Measurements from ENCODE around the gene PBX1.

Gene PBX1

DNA sequence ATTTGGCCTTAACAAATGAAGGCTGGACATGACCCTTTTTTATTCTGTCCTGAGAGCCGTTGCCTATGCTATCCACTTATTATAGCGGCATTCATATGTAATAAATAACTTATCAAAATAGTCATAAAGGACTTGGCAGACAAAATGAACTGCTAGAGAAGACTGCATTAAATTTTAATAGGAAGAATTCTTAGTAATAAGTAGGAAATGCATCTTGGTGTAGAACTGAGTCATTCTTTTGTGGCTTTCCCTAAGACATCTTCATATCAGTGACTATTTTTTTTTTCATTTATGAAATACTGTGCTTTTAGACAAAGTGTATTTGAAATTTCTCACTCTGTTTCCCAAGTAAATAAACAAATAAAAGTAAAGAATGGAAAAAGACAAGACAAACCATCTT, 45.6 kb downstream of the PBX1 start:
- no peak overlapping the region for H3K27ac ChIP-seq (ENCODE audit: low read length)
- no peak overlapping the region for H3K4me3 ChIP-seq (ENCODE audit: low read length)
- peaks cover 22% of the 10 kb centered on the region for H3K27me3 ChIP-seq (ENCODE audit: low read depth, low read length)
- no peaks in the 10 kb centered on the region for H3K36me3 ChIP-seq (replicated peaks; ENCODE audit: low read depth, low read length)
- H2AFZ ChIP-seq (ENCODE audit: low read depth, low read length), result no peak overlapping the region
- H4K20me1 ChIP-seq (ENCODE audit: insufficient read depth, low read length), result no peaks in the 10 kb centered on the region
- H3K4me2 ChIP-seq (ENCODE audit: low read length), result no peak overlapping the region
- no peak overlapping the region for H3K9ac ChIP-seq (ENCODE audit: low read length)
- no peaks in the 10 kb centered on the region for H3K4me1 ChIP-seq (ENCODE audit: low read length)
- H3K9me3 ChIP-seq (ENCODE audit: insufficient read depth, low read length), result no peaks in the 10 kb centered on the region
- H3K79me2 ChIP-seq (ENCODE audit: low read length), result no peaks in the 10 kb centered on the region
- TF ChIP-seq, protein P1, sequence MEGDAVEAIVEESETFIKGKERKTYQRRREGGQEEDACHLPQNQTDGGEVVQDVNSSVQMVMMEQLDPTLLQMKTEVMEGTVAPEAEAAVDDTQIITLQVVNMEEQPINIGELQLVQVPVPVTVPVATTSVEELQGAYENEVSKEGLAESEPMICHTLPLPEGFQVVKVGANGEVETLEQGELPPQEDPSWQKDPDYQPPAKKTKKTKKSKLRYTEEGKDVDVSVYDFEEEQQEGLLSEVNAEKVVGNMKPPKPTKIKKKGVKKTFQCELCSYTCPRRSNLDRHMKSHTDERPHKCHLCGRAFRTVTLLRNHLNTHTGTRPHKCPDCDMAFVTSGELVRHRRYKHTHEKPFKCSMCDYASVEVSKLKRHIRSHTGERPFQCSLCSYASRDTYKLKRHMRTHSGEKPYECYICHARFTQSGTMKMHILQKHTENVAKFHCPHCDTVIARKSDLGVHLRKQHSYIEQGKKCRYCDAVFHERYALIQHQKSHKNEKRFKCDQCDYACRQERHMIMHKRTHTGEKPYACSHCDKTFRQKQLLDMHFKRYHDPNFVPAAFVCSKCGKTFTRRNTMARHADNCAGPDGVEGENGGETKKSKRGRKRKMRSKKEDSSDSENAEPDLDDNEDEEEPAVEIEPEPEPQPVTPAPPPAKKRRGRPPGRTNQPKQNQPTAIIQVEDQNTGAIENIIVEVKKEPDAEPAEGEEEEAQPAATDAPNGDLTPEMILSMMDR (IDR thresholded peaks at IDR 0.05; ENCODE audit: low read depth, low read length), result no peak
- TF ChIP-seq EZH2phosphoT487 (IDR thresholded peaks at IDR 0.05; ENCODE audit: low read depth), result no peak

DNA sequence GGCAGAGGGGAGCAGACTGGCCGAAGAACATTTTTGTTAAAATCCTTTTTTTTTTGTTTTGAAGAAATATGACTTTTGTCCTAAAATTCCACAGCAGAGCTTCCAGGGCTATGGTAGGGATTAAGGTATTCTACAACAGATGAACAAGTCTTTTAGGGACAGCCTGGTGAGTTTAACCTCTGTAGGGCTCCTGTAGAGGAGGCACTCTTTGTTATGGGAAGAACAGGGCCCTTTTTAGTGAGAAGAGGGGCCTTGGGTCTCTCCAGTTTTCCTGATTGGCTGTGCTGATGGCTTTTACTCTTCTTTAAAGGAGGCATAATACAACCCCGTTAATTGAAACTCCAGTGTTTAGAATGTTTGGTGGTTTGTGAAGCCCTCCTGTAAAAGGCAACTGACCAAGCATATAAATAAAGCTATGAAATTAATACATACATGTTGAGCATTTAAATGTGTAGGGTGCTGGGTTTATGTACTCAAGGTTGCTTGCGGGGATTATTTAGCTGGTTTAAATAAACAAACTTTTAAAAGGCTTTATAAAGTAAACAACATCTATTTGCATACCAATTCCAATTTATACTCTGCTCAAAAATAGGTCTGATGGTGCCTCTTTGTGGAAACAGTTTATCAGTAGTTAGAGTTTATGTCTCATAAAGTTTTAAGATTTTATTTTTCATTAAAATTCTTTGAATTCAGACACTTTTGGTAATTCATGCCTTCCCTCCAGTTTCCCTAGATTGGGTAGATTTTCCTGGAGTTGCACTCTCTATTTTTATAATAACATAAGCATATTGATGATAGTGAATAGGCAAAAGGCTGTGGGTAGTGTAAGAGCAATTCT, 46.5 kb downstream of the PBX1 start:
- Histone ChIP-seq H3K4me2 (ENCODE audit: low read length) (no peak overlapping the region), H3K9ac (ENCODE audit: low read length) (no peak overlapping the region), H3K79me2 (ENCODE audit: low read length) (no peaks in the 10 kb centered on the region), H4K20me1 (ENCODE audit: insufficient read depth, low read length) (no peaks in the 10 kb centered on the region), H3K36me3 (replicated peaks; ENCODE audit: low read depth, low read length) (no peaks in the 10 kb centered on the region), H3K27me3 (ENCODE audit: low read depth, low read length) (peaks cover 22% of the 10 kb centered on the region), H3K9me3 (ENCODE audit: insufficient read depth, low read length) (no peaks in the 10 kb centered on the region), H2AFZ (ENCODE audit: low read depth, low read length) (no peak overlapping the region), H3K4me1 (ENCODE audit: low read length) (no peaks in the 10 kb centered on the region), H3K4me3 (ENCODE audit: low read length) (no peak overlapping the region), H3K27ac (ENCODE audit: low read length) (no peak overlapping the region)
- TF ChIP-seq, protein P1 (IDR thresholded peaks at IDR 0.05; ENCODE audit: low read depth, low read length), result no peak
- TF ChIP-seq EZH2phosphoT487 (IDR thresholded peaks at IDR 0.05; ENCODE audit: low read depth), result no peak

DNA sequence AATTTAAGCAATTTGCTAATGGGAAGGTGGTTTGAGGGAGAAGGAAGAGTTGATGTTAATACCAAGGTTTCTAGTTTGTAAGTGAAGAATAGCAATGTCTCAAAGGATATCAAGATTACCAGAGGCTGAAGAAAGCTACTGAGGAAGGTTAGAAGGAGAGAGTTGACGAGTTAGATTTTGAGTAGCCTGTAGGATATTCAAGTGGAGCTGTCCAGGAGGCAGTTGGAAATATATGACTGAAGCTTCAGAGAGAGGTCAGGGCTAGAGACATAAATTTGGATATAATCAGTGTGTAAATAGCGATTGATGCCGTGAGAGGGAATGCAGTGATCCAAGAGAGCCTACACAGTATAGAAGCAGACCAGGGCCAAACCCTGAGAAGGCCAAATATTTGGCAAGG, 48.4 kb downstream of the PBX1 start:
- Histone ChIP-seq H3K4me1 (ENCODE audit: low read length) (no peaks in the 10 kb centered on the region), H3K4me2 (ENCODE audit: low read length) (no peak overlapping the region)

DNA sequence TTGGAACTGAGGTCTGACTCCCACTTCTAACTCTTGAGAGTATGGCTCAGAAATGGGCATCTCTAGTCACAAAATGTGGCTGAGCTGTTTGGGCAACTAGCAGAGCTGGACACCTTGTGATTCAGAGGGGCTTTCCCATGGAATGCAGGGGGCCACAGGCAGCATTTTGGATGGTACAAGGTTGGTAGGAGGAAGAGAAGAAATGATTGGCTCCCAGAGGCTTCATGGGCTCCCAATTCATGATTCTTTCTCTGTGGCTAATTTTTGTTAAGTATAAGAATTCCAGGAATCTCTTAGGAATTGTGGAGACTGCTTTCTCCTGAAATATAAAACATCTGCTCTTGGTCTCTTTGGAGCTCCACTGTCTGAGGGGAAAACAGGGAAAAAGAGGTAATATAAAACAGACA, 49.7 kb downstream of the PBX1 start:
- TF ChIP-seq, protein P1 (IDR thresholded peaks at IDR 0.05; ENCODE audit: low read depth, low read length), result no peak
- TF ChIP-seq EZH2phosphoT487 (IDR thresholded peaks at IDR 0.05; ENCODE audit: low read depth), result no peak
- no peak overlapping the region for H3K27ac ChIP-seq (ENCODE audit: low read length)
- no peak overlapping the region for H3K4me2 ChIP-seq (ENCODE audit: low read length)

More for the DNA sequence above, 48.4 kb downstream of the PBX1 start:
- H3K9me3 ChIP-seq (ENCODE audit: insufficient read depth, low read length), result no peaks in the 10 kb centered on the region
- H2AFZ ChIP-seq (ENCODE audit: low read depth, low read length), result no peak overlapping the region
- H3K27me3 ChIP-seq (ENCODE audit: low read depth, low read length), result peaks cover 17% of the 10 kb centered on the region; the same call in 1 of the 2 replicates
- no peaks in the 10 kb centered on the region for H4K20me1 ChIP-seq (ENCODE audit: insufficient read depth, low read length)
- H3K9ac ChIP-seq (ENCODE audit: low read length), result no peak overlapping the region
- no peak overlapping the region for H3K27ac ChIP-seq (ENCODE audit: low read length)
- H3K36me3 ChIP-seq (replicated peaks; ENCODE audit: low read depth, low read length), result no peaks in the 10 kb centered on the region
- H3K4me3 ChIP-seq (ENCODE audit: low read length), result no peak overlapping the region
- H3K79me2 ChIP-seq (ENCODE audit: low read length), result no peaks in the 10 kb centered on the region
- TF ChIP-seq, protein P1 (IDR thresholded peaks at IDR 0.05; ENCODE audit: low read depth, low read length), result no peak
- TF ChIP-seq EZH2phosphoT487 (IDR thresholded peaks at IDR 0.05; ENCODE audit: low read depth), result no peak

More for the DNA sequence above, 49.7 kb downstream of the PBX1 start:
- Histone ChIP-seq H4K20me1 (ENCODE audit: insufficient read depth, low read length) (no peaks in the 10 kb centered on the region), H3K9me3 (ENCODE audit: insufficient read depth, low read length) (no peaks in the 10 kb centered on the region), H2AFZ (ENCODE audit: low read depth, low read length) (no peak overlapping the region), H3K27me3 (ENCODE audit: low read depth, low read length) (peaks cover 5% of the 10 kb centered on the region; the same call in 1 of the 2 replicates), H3K79me2 (ENCODE audit: low read length) (no peaks in the 10 kb centered on the region), H3K36me3 (replicated peaks; ENCODE audit: low read depth, low read length) (no peaks in the 10 kb centered on the region), H3K4me3 (ENCODE audit: low read length) (no peak overlapping the region), H3K4me1 (ENCODE audit: low read length) (no peaks in the 10 kb centered on the region), H3K9ac (ENCODE audit: low read length) (no peak overlapping the region)

All from OCI-LY3 (cell line).